Measurements from ENCODE around the gene EGR2. TPM values are rescaled to one million over a fixed set of nuclear protein-coding genes. Genes with fewer than 3 reads are reported as not detected.
A peak's percentile ranks its signal among the peaks of the same experiment; 100 is the strongest.

EGR2 gene
- 0.46 and 0.67 TPM in 2 replicates for total RNA-seq
- polyA plus RNA-seq, result 0.47 and 0.54 TPM in 2 replicates
- 0.12 and 0.32 TPM in 2 replicates for polyA plus RNA-seq (2011; cell fraction: cytosol; rRNA removed)
- polyA plus RNA-seq (2011; cell fraction: nucleus; rRNA removed), result 0.33 and 0.48 TPM in 2 replicates
- polyA plus RNA-seq (2012), result 0.07 TPM in 1 of 2 replicates, not detected in the other
- polyA minus RNA-seq, result 0.42 and 2.2 TPM in 2 replicates
- polyA minus RNA-seq (2011; cell fraction: cytosol; rRNA and poly(A)+ RNA removed), result not detected
- polyA minus RNA-seq (2011; cell fraction: nucleus; rRNA and poly(A)+ RNA removed), result 0.24 and 0.58 TPM in 2 replicates
- percentile 18 among the genes with signal in this experiment for Bru-seq, nascent RNA
- percentile 10 among the genes with signal in this experiment for BruChase-seq, experiment 1, labeled RNA remaining after a 6-hour chase
- percentile 10 among the genes with signal in this experiment for BruChase-seq, experiment 2, labeled RNA remaining after a 2-hour chase
- long read RNA-seq, result 0 reads

- dilution Hi-C loops (cut with MboI; ENCODE audit: extremely low pct_ligation_motif_present, low sequenced_read_pairs) (no loop called here), intact Hi-C loops (cut with micrococcal nuclease) (loop anchor here (1.0 to 5.0 kb wide), 9 partner anchors 12 to 1999 kb away; partner anchors contain the start of genes ADO, NRBF2, RHOBTB1 and RTKN2)
- DNase-seq (ENCODE audit: low read depth, low spot score), result peak; percentile 91
- H4K20me1 ChIP-seq (replicated peaks; ENCODE audit: control insufficient read depth, extremely low read depth, insufficient read depth, low read length), result no peaks in the 10 kb centered on the region
- BruUV-seq (replicated peaks), result TSS peak; percentile 54
- ChIA-PET CTCF (interaction anchor here (1.1 to 9.9 kb wide), 14 partner anchors 8 to 341 kb away, joined by 3 to 232 read pairs (median 10); partner anchors contain the start of gene ADO), POLR2A (no interaction called here)
- no peak for TF ChIP-seq GATA2 (IDR thresholded peaks at IDR 0.05; ENCODE audit: insufficient read depth, insufficient read length, low read depth, low read length)
- no peak for TF ChIP-seq EZH2 (IDR thresholded peaks at IDR 0.05; ENCODE audit: borderline replicate concordance, low read depth, low read length, severe bottlenecking)
- peak; percentile 60 for TF ChIP-seq MAX (IDR thresholded peaks at IDR 0.05; ENCODE audit: insufficient read depth, insufficient read length)
- no peak for TF ChIP-seq FOS (IDR thresholded peaks at IDR 0.05; ENCODE audit: borderline replicate concordance, insufficient read depth, low read length)
- no peak for TF ChIP-seq MYC (IDR thresholded peaks at IDR 0.05; ENCODE audit: low read depth, low read length)
- peak within 1 kb of the TSS; percentile 32 for H3K27ac ChIP-seq (ENCODE audit: insufficient read depth, low read depth, low read length)
- no peaks in the 10 kb centered on the region for H3K9me1 ChIP-seq (replicated peaks; ENCODE audit: control insufficient read depth, extremely low read depth, insufficient read depth, low read length)
- no peaks in the 10 kb centered on the region for H3K9me3 ChIP-seq (replicated peaks; ENCODE audit: control insufficient read depth, insufficient read depth, low read length)
- H3K36me3 ChIP-seq (ENCODE audit: control insufficient read depth in 2 of 2, extremely low read depth in 1 of 2, insufficient read depth in 2 of 2, low read length in 2 of 2), result no peaks in the 10 kb centered on the region
- H3K27me3 ChIP-seq (ENCODE audit: control insufficient read depth in 2 of 2, insufficient read depth in 2 of 2, low read length in 2 of 2), result peaks cover 50 to 60% of the 10 kb centered on the region in 2 experiments
- peak within 1 kb of the TSS; percentile 85 for H2AFZ ChIP-seq (ENCODE audit: low read depth, low read length)
- peak within 1 kb of the TSS; percentile 16 for H3K9ac ChIP-seq (replicated peaks; ENCODE audit: extremely low read depth, insufficient read depth, low read length)
- no peaks in the 10 kb centered on the region for H3K79me2 ChIP-seq (ENCODE audit: control insufficient read depth, insufficient read depth, low read length)
- FAIRE-seq, result peak; percentile 96
- H3K4me1 ChIP-seq (ENCODE audit: control insufficient read depth, extremely low read depth, insufficient read depth, low read length), result peaks cover 24% of the 10 kb centered on the region
- H3K4me3 ChIP-seq (replicated peaks in 1 of 3; ENCODE audit: insufficient read depth in 1 of 3, low read depth in 1 of 3, low read length in 3 of 3), result peak within 1 kb of the TSS; percentile 45 to 91 (median 51)
- H3K4me2 ChIP-seq (ENCODE audit: insufficient read depth, low read length), result peak within 1 kb of the TSS; percentile 97
Measured at GRCh38 chr10:62816331-62817120, at the start of gene EGR2. TSS of gene EGR2 (minus strand) at chr10:62816366. CDS start at chr10:62816029, 337 bp downstream.
